ENCODE data around the gene ELN.
"Not testable (repeated sequence)": the region's sequence is repeated elsewhere in the genome, so short reads cannot be mapped to it uniquely, and the experiment has no call there.

ELN gene

DNA sequence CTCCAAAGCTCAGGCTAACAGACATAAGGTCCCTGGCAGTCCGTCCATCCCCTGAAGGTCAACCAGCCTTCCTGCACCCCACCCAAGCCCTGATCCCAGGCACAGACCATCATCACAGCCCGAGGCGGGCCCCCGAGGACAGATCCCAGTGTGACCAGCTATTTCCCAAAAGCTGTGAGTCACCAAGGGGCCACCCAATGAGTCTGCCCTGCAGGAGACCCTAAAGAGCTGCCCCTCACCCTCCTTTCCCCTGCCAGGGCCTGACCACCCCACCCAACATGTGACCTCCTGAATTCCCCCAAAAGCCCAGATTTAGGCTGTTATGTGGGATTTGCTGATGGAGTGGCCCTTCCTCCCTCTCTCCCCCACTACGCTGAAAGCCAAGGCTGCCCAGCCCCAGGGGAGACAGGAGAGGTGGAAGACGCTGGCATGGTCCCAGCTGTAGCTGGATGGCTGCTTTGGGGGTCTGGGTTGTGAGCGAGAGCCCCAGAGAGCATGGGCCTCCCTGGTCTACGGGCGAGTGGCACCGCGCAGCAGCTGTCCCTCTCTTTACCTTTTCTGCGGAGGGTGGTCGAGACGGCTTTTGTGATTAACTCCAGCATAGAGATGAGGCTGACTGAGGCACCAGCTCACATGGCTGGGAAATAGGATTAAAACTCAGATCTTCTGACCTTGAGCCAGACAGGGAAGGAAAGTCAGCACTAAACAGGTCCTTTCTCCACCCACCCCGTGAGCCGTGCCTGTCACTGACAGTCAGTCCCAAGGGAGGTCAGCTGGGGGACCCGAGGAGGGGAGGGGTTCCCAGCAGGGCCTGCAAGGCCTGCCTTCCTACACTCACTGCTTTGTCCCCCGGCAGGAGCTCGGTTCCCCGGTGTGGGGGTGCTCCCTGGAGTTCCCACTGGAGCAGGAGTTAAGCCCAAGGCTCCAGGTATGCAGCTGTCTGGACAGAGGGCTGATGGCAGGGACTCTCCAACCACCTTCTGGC is 16.7 kb downstream of the ELN start:
- DNase-seq: no peak

GRCh38 chr7:74046581-74046980 is 18.6 kb downstream of the ELN start:
- DNase-seq: not testable (repeated sequence)

DNA sequence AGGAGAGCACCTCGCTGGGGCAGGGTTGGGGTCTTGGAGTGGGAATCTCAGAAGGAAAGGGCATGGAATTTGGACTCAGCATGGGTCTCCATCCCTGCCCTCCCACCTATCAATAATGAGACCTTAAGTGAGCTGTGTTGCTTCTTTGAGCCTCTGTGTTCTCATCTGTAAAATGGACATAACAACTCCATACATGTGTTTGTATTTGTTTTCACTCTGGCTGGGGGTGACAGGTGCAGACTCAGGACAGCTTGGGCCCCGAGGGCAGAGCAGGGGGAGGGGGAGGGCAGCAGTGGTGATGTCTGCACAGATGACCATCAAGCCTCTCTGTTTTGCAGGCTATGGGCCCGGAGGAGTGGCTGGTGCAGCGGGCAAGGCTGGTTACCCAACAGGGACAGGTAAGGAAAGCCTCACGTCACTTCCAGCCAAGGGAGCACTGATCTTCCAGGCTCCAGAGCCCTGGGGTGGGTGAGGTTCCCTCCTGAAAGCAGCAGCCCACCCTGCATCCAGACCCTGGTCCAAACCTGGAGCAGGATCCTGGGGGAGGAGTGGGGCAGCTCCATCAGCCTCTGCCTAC is 19.9 kb downstream of the ELN start:
- DNase-seq: no peak

GRCh38 chr7:74048999-74049599 is 21.1 kb downstream of the ELN start:
- DNase-seq: no peak

DNA sequence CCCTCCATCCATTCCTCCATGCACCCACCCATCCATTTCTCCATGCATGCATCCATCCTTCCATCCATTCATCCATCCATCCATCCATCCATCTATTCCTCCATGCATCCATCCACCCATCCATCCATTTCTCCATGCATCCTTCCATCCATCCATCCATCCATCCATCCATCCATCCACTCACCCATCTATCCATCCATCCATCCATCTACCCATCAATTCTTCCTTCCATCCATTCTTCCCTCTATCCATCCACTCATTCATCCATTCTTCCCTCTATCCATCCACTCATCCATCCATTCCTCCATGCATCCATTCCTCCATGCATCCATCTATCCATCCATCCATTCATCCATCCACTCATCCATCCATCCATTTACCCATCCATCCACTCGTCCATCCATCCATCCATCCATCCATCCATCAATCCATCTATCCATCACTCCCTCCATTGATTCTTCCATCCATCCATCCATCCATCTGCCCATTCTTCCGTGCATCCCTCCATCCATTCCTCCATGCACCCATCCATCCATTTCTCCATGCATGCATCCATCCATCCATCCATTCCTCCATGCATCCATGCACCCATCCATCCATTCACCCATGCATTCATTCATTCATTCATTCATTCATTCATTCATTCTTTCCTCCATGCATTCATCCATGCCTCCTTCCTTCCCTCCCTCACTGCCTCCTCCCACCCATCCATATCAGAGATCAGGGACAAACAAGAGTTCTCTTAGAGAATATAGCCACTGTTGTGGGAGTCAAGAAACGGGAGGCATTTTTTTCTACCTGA is 22.2 kb downstream of the ELN start:
- DNase-seq: no peak

GRCh38 chr7:74051193-74051592 is 23.2 kb downstream of the ELN start:
- no peak for DNase-seq

GRCh38 chr7:74051629-74052410 is 23.8 kb downstream of the ELN start:
- no peak for DNase-seq

DNA sequence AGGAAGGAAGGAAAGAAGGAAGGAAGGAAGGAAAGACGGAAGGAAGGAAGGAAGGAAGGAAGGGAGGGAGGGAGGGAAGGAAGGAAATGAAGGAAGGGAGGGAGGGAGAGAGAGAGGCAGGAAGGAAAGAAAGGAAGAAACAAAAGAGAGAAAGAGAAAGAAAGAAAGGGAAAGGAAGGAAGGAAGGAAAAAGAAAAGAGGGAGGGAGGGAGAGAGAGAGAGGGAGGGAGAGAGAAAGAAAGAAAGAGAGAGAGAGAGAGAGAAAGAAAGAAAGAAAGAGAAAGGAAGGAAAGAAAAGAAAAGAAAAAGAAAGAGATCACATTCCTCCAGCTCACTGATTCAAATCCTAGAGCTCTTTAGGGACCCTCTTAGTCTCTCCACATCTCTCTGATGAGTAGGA is 24.7 kb downstream of the ELN start:
- no peak for DNase-seq

- DNase-seq: no peak
Observed at GRCh38 chr7:74053589-74054186, 25.7 kb downstream of the ELN start.

DNA sequence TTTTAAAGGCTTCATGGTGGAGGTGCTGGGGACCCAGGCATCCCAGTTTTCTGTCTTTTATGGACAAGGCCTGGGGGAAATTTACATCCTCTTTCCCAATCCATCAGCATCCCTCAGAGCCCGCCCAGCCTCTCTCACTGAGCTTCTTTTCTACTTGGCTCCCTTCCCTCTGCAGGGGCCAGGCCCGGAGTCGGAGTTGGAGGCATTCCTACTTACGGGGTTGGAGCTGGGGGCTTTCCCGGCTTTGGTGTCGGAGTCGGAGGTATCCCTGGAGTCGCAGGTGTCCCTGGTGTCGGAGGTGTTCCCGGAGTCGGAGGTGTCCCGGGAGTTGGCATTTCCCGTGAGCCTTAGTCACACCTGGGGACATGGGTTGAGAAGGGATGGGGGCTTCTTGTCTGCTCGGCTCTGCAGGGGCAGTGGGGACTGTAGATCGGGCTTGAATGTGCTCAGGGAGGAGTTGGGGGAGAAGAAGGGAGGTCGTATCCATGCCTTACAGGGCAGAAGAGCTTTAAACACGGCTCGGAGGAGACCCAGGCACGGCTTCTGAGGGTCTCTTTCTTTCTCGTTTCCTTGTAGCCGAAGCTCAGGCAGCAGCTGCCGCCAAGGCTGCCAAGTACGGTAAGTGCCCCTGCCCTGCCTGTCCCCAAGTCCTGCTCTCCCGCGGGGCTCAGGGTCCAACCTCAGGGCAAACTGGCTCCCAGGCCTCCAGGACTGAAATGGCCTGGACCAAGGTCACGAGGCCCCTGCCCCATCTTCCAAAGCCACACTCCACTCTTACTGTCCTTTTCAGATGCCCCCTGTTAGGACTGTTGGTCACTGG is 28.3 kb downstream of the ELN start:
- DNase-seq: no peak

- DNase-seq: no peak
Observed at GRCh38 chr7:74057216-74057925, 29.4 kb downstream of the ELN start.

- no peak for DNase-seq
Observed at GRCh38 chr7:74057987-74058386, 30.0 kb downstream of the ELN start.

DNA sequence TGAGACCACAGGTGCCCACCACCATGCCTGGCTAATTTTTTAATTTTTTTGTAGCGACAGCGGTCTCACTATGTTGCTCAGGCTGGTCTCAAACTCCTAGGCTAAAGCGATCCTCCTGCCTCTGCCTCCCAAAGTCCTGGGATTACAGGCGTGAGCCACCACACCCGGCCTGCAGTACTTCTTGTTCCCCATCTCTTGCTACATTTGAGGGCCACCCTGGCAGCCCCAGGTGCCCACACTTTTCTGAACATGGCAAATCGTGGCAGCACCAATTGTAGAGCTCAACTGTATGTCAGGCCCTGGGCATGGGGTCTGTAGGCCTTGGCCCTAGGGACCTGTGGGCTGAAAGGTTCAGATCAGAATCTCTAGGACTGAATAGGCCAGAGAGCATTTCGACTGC is 30.5 kb downstream of the ELN start:
- no peak for DNase-seq

DNA sequence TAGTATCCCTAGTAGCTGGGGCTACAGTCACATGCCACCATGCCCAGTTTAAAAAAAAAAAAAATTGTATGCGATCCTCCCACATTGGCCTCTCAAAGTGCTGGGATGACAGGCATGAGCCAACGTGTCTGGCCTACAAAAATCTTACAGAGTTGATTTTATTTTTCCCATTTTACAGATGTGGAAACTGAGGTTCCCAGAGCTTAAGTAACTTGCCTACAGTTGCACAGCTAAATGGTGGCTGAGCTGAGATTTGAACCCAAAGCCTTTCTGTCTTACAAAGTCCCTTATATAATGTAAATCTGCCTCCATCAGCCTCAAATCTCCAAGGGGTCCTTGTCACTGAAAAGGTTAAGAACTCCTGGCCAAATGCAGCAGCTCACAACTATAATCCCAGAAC is 31.1 kb downstream of the ELN start:
- no peak for DNase-seq

GRCh38 chr7:74059681-74060588 is 32.0 kb downstream of the ELN start:
- no peak for DNase-seq

DNA sequence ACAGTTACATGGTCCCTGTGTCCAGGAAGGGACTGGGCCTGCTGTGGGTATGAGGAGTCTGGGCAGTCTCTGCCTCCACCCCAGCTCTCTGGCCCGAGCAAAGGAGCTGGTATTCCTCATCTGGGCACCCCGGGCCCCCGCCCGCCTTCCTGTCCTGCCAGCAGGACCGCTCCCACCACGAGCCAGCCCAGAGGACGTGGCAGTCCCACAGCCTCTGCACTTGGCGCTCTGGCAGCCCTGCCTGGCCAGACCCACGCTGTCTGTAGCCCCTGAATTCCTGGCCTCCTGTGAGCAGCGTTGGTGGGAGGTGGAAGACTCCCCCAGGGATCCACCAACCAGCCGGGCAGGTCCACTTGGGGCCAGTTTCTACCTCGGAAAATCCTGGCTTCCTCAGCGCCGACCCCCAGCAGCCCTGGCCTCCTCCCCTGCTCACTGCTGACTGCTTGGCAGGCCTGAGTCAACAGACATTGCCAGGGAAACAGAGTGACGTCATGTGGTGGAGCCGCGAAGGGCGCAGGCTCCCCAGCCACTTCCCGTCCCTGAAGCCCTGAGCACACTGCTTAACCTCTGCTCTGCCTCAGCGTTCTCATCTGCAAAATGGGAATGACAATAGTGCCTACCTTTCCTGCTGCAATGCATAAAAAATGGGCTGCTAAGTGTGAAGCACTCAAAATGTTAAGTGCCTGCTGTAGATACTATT is 34.0 kb downstream of the ELN start:
- no peak for DNase-seq

GRCh38 chr7:74063223-74063641 is 35.3 kb downstream of the ELN start:
- no peak for DNase-seq

GRCh38 chr7:74063646-74064045 is 35.7 kb downstream of the ELN start:
- DNase-seq: no peak

DNA sequence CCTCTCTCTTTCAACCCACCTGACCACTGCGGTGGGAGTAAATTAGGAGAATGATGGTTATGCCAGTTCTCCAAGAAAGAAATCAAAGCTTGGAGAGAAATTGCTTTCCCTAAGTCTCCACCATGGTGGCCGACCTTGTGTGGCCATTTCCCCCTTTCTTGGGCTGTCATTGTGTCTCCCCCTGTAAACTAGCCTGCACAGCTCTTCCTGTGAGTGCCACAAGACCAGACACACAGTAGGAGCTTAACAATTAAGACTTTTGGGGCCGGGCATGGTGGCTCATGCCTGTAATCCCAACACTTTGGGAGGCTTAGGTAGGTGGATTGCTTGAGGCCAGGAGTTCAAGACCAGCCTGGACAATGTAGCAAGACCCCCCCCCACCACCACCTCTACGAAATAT is 36.7 kb downstream of the ELN start:
- DNase-seq: no peak

Measured in NCI-H524 treated with DMSO at 0.1 percent for 48 hours (cell line).